TTC549 (cell line): ENCODE data around the gene MRPL50.
"Not testable (repeated sequence)": the region's sequence is repeated elsewhere in the genome, so short reads cannot be mapped to it uniquely, and the experiment has no call there.

Experiments
- FAIRE-seq: peaks from 2 replicates; lab custom pipeline; 2012; peaks lifted over from hg19 to GRCh38; lab: Jason Lieb, UNC

Gene MRPL50

GRCh38 chr9:101417977-101418376 lies 19.6 kb upstream of the MRPL50 start:
- no peak for FAIRE-seq

- no peak for FAIRE-seq
Measured at GRCh38 chr9:101417389-101417788, 19.0 kb upstream of the MRPL50 start.

GRCh38 chr9:101415578-101415977 lies 17.2 kb upstream of the MRPL50 start:
- FAIRE-seq, result no peak

GRCh38 chr9:101414839-101415238 lies 16.4 kb upstream of the MRPL50 start:
- FAIRE-seq, result no peak

GRCh38 chr9:101409079-101409477 lies 10.7 kb upstream of the MRPL50 start:
- no peak for FAIRE-seq

GRCh38 chr9:101408374-101409078 lies 10.1 kb upstream of the MRPL50 start:
- no peak for FAIRE-seq

- no peak for FAIRE-seq
Measured at GRCh38 chr9:101403516-101404285, 5.3 kb upstream of the MRPL50 start.

GRCh38 chr9:101400120-101400519 lies 1.7 kb upstream of the MRPL50 start:
- FAIRE-seq, result no peak

GRCh38 chr9:101399643-101399970 lies 1.2 kb upstream of the MRPL50 start:
- FAIRE-seq, result no peak

- no peak for FAIRE-seq
Measured at GRCh38 chr9:101398930-101399642, 668 bp upstream of the MRPL50 start.

- FAIRE-seq, result no peak
Measured at GRCh38 chr9:101397746-101398067, 711 bp downstream of the MRPL50 start.

GRCh38 chr9:101394687-101395086 lies 3.7 kb downstream of the MRPL50 start:
- FAIRE-seq, result no peak

- FAIRE-seq, result no peak
Measured at GRCh38 chr9:101393135-101393534, 5.3 kb downstream of the MRPL50 start.

- no peak for FAIRE-seq
Measured at GRCh38 chr9:101388507-101388993, 9.9 kb downstream of the MRPL50 start.

- no peak for FAIRE-seq
Measured at GRCh38 chr9:101387871-101388506, 10.4 kb downstream of the MRPL50 start.

- FAIRE-seq, result not testable (repeated sequence)
Measured at GRCh38 chr9:101384873-101385536, 13.4 kb downstream of the MRPL50 start, which contains the start of gene BAAT. TSS of gene BAAT (minus strand) at chr9:101385006. CDS start at chr9:101371404, 13,602 bp downstream.

- FAIRE-seq, result no peak
Measured at GRCh38 chr9:101383361-101383760, 15.1 kb downstream of the MRPL50 start.

GRCh38 chr9:101381833-101382342 lies 16.5 kb downstream of the MRPL50 start:
- FAIRE-seq, result no peak

- no peak for FAIRE-seq
Measured at GRCh38 chr9:101381118-101381517, 17.3 kb downstream of the MRPL50 start.

GRCh38 chr9:101380295-101380694 lies 18.1 kb downstream of the MRPL50 start:
- FAIRE-seq, result no peak

- FAIRE-seq, result no peak
Measured at GRCh38 chr9:101376111-101376848, 22.1 kb downstream of the MRPL50 start.
